NOMO-1 treated with DMSO at 0.1 percent for 48 hours (cell line): ENCODE results near the gene FHOD1.

Experiments used
- DNase-seq: peaks from one replicate; lab custom pipeline; 2025; ENCODE audit not compliant: unreplicated experiment; lab: John Stamatoyannopoulos, UW

Gene FHOD1

GRCh38 chr16:67277999-67278772 is 30.9 kb upstream of the FHOD1 start:
- no peak for DNase-seq

- DNase-seq, result no peak
Observed at GRCh38 chr16:67277294-67277998, 30.2 kb upstream of the FHOD1 start.

DNA sequence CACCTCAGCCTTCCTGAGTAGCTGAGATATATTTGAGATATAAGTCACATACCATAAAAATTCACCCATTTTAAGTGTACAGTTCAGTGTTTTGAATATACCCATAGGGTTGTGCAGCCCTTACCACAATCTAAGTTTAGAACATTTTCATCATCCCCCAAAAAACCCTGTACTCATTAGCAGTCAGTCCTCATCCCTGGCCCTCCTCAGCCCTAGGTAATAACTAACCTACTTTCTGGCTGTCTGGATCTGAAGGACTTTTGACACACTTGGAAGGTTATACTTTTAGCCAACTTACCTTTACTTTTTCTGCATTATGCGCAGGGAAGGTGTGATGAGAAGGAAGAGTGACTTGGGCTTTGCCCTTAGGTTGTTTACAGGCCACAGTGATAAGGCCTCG is 28.0 kb upstream of the FHOD1 start:
- no peak for DNase-seq

GRCh38 chr16:67271446-67271845 is 24.2 kb upstream of the FHOD1 start:
- no peak for DNase-seq

DNA sequence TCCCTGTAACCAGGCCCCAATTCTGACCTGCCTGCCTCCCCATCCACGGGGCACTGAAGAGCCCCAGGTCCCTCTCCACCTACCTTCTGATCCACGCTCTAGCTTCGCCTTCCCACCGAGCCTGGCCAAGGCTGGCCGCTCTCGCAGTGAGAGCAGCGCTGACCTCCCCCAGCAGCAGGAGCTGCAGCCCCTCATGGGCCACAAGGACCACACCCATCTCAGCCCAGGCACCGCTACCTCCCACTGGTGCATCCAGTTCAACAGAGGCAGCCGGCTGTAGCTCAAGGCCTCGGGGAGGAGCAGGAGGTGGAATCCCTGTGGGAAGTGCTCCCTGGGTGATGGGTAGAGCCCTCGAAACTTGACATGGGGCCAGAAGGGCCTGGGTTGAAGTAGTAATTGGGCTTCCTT is 23.7 kb upstream of the FHOD1 start:
- DNase-seq, result no peak

- no peak for DNase-seq
Observed at GRCh38 chr16:67269766-67270165, 22.5 kb upstream of the FHOD1 start.

- DNase-seq, result no peak
Observed at GRCh38 chr16:67268136-67268579, 20.9 kb upstream of the FHOD1 start.

DNA sequence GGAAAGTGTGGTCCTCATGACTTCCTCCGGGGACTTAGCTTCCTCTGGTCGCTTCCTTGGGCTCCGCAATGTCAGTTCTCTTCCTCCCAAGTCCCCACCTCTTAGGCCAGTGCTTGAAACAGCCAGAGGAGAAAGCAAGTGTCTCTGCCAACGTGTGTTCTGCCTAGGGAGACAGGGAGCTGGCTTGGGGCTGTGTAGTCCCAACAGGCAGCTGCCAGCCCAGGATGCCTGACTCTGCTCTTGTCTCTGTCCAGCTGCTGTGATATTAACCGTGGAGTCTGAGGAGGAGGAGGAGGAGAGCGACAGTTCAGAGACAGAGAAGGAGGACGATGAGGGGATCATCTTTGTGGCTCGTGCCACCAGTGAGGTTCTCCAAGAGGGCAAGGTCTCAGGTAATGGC is 18.6 kb upstream of the FHOD1 start:
- DNase-seq, result no peak

DNA sequence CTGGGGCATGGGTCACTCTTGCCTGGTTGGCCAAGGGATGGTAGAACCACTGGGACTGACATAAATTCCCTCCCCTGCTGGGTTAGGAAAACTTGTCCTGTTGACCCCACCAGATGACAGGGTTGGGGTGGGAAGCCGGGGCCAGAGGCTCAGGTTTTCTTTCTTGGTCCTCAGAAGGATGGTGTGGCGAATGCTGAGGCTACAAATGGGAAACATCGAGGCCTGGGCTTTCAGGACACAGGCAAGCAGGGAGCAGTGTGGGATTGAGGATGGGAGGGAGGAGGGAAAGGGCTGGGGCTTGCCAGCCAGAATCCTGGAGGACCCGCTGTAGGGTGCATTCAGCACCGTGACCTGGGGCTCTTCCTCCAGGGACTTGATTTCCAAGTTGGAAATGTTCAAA is 17.6 kb upstream of the FHOD1 start:
- DNase-seq, result no peak

- DNase-seq, result no peak
Observed at GRCh38 chr16:67264277-67264676, 17.0 kb upstream of the FHOD1 start.

GRCh38 chr16:67263201-67263600 is 15.9 kb upstream of the FHOD1 start:
- DNase-seq, result no peak

DNA sequence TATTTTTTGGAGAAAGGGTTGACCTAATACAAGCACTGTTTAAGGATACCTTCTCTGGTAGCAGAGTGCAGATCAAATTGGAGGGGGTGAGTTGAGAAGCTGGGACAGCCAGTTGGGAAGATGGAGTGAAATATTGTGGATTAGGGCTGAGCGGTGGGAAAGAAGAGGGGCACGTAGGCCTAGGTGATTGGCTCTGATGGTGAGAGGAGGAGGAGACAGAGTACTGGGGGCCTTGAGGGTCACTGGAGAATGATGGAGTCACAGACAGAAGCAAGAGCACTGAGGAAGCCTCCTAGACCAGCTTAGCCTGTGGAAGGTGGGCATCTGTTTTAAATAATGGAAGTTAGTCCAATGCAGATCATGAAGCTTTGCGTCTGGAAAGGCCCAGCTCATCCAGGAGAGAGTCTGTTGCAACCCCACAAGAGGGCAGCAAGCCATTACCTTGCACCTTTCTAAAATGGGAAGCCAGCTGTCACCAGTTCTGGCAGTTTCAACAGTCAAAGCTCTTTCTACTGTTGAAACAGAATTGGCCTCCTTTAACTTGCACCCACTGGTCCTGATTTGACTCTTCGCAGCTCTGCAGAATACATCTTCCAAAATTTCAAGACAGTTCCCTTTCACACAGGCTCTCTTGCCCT is 13.3 kb upstream of the FHOD1 start:
- DNase-seq, result peak; percentile 81

- DNase-seq, result no peak
Observed at GRCh38 chr16:67259705-67260104, 12.4 kb upstream of the FHOD1 start.

- no peak for DNase-seq
Observed at GRCh38 chr16:67258161-67258835, 11.0 kb upstream of the FHOD1 start.

DNA sequence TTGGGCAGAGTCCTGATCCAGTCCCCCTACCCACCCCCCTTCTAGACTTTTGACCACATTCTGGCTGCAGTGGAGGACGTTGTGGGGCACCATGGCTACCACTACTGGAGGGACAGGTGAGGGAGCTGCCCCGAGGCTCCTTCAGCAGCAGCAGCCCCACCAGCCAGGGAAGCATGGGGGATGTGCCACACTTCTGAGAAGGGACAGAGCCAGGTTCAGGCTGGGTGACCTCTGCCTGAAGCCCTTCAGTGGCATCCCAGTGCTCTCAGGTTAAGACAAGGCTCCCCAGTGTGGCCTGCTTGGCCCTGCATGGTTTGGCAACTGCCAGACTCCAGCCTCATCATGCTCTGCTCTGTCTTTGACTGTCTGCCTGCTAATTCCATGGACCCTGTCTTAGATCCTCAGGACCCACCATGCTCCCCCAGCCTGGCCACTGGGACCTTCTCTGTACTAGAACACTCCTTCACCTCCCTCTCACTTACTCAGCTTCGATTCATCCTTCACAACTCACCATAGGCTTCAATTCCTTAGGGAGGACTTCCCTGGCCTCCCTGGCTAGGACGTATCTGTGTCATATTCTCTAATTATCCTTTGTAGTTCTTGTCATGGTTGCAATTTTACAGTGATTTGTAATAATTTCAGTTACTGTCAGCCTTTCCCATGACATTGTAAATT is 10.3 kb upstream of the FHOD1 start:
- DNase-seq, result no peak

GRCh38 chr16:67256701-67257230 is 9.5 kb upstream of the FHOD1 start:
- DNase-seq, result no peak

- DNase-seq, result no peak
Observed at GRCh38 chr16:67255553-67256221, 8.4 kb upstream of the FHOD1 start.

DNA sequence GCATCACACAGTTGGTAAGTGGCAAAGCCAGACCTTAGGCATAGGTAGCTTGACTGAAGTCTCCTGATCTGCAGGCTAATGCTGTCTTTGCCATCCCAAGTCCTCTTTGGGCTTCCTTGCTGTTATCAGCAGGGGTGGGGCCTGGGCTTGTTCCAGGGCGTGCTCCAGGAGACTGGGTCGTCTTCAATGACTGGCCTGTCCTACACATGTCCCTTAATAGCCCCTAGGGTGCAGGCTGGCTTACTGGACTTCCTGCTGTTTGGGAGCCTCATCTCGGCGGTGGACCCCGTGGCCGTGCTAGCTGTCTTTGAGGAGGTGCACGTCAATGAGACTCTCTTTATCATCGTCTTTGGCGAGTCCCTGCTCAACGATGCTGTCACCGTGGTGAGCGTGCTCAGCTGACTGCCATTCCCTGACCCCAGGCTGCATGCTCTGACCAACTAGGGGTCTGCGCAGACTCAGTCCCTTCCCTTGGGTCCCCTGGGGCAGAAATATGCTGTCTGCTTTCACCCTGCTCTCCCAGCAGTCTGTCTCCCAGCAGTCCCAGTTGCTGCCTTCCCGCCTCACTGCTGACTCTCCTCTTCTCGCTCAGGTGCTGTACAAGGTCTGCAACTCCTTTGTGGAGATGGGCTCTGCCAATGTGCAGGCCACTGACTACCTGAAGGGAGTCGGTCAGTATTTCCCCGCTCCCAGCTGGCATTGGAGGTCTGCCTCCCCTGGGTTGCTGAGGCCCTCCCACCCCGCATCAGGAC is 7.7 kb upstream of the FHOD1 start:
- DNase-seq, result no peak
